Measurements from ENCODE around the gene PPL.

Gene PPL, protein sequence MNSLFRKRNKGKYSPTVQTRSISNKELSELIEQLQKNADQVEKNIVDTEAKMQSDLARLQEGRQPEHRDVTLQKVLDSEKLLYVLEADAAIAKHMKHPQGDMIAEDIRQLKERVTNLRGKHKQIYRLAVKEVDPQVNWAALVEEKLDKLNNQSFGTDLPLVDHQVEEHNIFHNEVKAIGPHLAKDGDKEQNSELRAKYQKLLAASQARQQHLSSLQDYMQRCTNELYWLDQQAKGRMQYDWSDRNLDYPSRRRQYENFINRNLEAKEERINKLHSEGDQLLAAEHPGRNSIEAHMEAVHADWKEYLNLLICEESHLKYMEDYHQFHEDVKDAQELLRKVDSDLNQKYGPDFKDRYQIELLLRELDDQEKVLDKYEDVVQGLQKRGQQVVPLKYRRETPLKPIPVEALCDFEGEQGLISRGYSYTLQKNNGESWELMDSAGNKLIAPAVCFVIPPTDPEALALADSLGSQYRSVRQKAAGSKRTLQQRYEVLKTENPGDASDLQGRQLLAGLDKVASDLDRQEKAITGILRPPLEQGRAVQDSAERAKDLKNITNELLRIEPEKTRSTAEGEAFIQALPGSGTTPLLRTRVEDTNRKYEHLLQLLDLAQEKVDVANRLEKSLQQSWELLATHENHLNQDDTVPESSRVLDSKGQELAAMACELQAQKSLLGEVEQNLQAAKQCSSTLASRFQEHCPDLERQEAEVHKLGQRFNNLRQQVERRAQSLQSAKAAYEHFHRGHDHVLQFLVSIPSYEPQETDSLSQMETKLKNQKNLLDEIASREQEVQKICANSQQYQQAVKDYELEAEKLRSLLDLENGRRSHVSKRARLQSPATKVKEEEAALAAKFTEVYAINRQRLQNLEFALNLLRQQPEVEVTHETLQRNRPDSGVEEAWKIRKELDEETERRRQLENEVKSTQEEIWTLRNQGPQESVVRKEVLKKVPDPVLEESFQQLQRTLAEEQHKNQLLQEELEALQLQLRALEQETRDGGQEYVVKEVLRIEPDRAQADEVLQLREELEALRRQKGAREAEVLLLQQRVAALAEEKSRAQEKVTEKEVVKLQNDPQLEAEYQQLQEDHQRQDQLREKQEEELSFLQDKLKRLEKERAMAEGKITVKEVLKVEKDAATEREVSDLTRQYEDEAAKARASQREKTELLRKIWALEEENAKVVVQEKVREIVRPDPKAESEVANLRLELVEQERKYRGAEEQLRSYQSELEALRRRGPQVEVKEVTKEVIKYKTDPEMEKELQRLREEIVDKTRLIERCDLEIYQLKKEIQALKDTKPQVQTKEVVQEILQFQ (N-terminal part only)

GRCh38 chr16:4936991-4937781 is at the start of gene PPL:
TSS of gene PPL (minus strand) at chr16:4937148. CDS start at chr16:4937045, 103 bp downstream.
- Histone ChIP-seq H3K9me3 (ENCODE audit: control insufficient read depth, low read length) (no peaks in the 10 kb centered on the region), H3K9ac (ENCODE audit: low read length) (peak within 1 kb of the TSS; percentile 87), H3K36me3 (ENCODE audit: control insufficient read depth, insufficient read depth, low read length, severe bottlenecking) (no peaks in the 10 kb centered on the region), H3K4me3 (ENCODE audit: low read length) (peak within 1 kb of the TSS; percentile 84), H3K27me3 (replicated peaks; ENCODE audit: control insufficient read depth, insufficient read depth, low read length) (peaks cover 6% of the 10 kb centered on the region), H3K4me1 (ENCODE audit: control insufficient read depth, insufficient read depth, low read length) (peaks cover 32% of the 10 kb centered on the region)
- DNase-seq (ENCODE audit: low read depth) = no peak

DNA sequence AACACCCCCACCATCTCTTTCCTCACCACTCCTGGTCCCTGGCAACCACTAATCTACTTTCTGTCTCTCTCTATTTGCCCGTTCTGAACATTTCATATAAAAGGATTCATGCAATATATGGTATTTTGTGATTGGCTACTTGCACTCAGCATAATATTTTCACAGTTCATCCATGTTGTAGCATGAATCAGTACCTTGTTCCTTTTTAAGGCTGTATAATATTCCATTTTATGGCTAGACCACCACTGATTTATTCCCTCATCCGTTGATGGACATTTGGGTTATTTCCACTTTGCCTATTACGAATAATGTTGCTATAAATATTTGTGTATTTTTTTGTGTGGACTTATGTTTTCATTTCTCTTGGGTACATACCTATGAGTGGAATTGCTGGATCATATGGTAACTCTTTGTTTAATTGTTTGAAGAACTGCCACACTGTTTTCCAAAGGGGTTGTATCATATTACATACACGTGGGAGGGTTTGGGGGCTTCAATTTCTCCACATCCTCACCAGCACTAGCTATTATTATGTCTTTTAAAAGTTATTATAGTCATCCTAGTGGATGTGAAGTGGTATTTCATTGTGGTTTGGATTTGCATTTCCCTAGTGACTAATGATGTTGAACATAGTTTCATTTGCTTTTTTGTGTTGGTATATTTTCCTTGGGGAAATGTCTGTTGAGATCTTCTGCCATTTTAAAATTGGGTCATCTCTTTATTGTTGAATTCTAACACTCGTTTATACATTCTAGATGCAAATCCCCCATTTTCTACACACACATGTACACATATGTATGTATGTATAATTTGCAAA is 47.4 kb upstream of the PPL start:
- H3K4me3 ChIP-seq (ENCODE audit: low read length) = no peak overlapping the region
- no peak overlapping the region for H3K9ac ChIP-seq (ENCODE audit: low read length)
- no peaks in the 10 kb centered on the region for H3K4me1 ChIP-seq (ENCODE audit: control insufficient read depth, insufficient read depth, low read length)
- no peaks in the 10 kb centered on the region for H3K36me3 ChIP-seq (ENCODE audit: control insufficient read depth, insufficient read depth, low read length, severe bottlenecking)
- peaks cover 41% of the 10 kb centered on the region for H3K27me3 ChIP-seq (replicated peaks; ENCODE audit: control insufficient read depth, insufficient read depth, low read length)
- DNase-seq (ENCODE audit: low read depth) = no peak
- peaks cover 16% of the 10 kb centered on the region for H3K9me3 ChIP-seq (ENCODE audit: control insufficient read depth, low read length)

GRCh38 chr16:4982056-4982867 is 45.3 kb upstream of the PPL start:
- no peak overlapping the region for H3K9ac ChIP-seq (ENCODE audit: low read length)
- H3K27me3 ChIP-seq (replicated peaks; ENCODE audit: control insufficient read depth, insufficient read depth, low read length) = peaks cover 34% of the 10 kb centered on the region
- peaks cover 16% of the 10 kb centered on the region for H3K9me3 ChIP-seq (ENCODE audit: control insufficient read depth, low read length)
- no peaks in the 10 kb centered on the region for H3K4me1 ChIP-seq (ENCODE audit: control insufficient read depth, insufficient read depth, low read length)
- no peaks in the 10 kb centered on the region for H3K36me3 ChIP-seq (ENCODE audit: control insufficient read depth, insufficient read depth, low read length, severe bottlenecking)
- DNase-seq (ENCODE audit: low read depth) = no peak
- H3K4me3 ChIP-seq (ENCODE audit: low read length) = no peak overlapping the region

DNA sequence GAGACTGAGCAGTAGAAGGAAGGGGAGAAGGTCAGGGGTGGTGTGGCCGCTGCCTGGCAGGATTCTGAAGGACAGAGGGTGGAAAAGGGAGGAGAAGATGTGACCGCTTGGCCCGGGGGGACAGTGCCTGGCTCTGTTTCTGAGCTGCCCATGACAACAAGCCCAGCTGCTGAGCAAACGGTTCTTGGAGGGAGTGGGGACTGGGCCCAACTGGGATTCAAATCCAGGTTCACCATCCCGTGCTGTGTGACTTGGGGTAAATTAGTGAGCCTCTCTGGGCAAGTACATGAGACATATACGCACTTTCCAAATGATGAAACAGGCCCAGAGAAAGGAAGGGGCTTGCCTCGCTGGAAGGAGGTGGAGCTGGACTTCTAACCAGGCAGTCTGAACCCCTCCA is 44.5 kb upstream of the PPL start:
- H3K9ac ChIP-seq (ENCODE audit: low read length) = no peak overlapping the region
- H3K4me1 ChIP-seq (ENCODE audit: control insufficient read depth, insufficient read depth, low read length) = no peaks in the 10 kb centered on the region
- peaks cover 26% of the 10 kb centered on the region for H3K27me3 ChIP-seq (replicated peaks; ENCODE audit: control insufficient read depth, insufficient read depth, low read length)
- H3K36me3 ChIP-seq (ENCODE audit: control insufficient read depth, insufficient read depth, low read length, severe bottlenecking) = no peaks in the 10 kb centered on the region
- DNase-seq (ENCODE audit: low read depth) = no peak
- no peak overlapping the region for H3K4me3 ChIP-seq (ENCODE audit: low read length)
- H3K9me3 ChIP-seq (ENCODE audit: control insufficient read depth, low read length) = peaks cover 9% of the 10 kb centered on the region

DNA sequence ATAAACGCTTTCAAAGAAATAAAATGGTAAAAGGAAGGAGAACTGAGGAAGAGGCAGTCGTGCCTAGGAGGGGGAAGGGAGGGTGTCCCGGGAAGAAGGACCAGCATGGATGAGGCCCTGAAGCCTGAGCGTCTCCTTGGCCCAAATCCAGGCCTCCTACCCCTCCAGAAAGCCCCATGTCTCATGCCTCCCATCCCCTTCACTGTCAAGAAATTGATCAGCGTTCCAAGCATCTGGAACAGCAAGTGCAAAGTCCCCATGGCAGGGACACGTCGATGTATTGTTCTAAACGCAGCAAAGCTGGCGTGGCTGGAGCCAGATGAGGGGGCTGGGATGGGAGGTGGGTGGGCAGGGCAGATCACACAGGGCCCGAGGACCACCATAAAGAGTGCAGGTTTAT is 43.7 kb upstream of the PPL start:
- no peak for DNase-seq (ENCODE audit: low read depth)
- H3K9me3 ChIP-seq (ENCODE audit: control insufficient read depth, low read length) = peaks cover 5% of the 10 kb centered on the region
- no peaks in the 10 kb centered on the region for H3K4me1 ChIP-seq (ENCODE audit: control insufficient read depth, insufficient read depth, low read length)
- H3K9ac ChIP-seq (ENCODE audit: low read length) = no peak overlapping the region
- no peaks in the 10 kb centered on the region for H3K36me3 ChIP-seq (ENCODE audit: control insufficient read depth, insufficient read depth, low read length, severe bottlenecking)
- peaks cover 24% of the 10 kb centered on the region for H3K27me3 ChIP-seq (replicated peaks; ENCODE audit: control insufficient read depth, insufficient read depth, low read length)
- H3K4me3 ChIP-seq (ENCODE audit: low read length) = no peak overlapping the region

DNA sequence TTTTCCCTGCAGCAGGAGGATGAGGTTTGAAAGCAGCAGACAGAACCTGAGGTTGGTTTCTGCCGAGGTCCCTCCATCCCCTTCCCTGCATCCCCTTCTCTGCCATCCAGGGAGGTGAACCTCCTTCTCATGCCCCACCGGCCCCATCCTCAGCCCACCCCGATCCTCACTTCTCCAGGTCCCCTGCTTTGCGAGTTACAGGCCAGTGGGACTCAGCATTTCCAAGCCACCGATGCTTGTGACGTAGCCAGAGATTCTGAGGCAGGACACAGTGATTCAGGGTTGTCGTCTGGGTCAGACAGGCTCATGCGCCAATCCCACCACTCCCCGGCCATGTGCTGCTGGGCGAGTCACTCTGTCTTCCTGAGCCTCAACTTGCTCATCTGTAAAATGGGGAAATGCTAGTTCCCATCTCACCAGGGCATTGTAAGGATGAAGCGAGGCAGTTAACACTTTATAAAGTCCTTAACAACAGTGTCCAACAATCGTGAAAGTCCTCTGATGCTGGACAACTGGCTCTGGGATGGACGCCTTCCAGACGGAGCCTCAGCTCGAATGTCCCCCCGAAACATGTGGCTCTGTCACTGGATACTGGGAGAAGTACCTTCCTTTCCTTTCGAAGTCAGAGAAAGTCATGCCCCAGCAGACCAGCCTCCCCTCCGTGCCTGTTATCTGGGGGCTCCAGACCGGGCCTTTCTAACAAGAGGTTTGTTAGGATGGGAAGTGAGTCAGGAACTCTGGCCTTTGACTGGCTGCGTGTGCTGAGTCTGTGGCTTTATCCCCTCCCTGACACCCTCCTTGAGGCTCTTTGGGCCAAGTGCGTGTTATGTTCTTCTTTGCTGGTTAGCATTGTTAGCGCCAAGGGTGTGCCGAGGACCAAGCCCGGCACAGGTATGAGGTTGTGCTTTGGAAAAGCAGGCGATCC is 43.0 kb upstream of the PPL start:
- peaks cover 24% of the 10 kb centered on the region for H3K27me3 ChIP-seq (replicated peaks; ENCODE audit: control insufficient read depth, insufficient read depth, low read length)
- H3K4me1 ChIP-seq (ENCODE audit: control insufficient read depth, insufficient read depth, low read length) = no peaks in the 10 kb centered on the region
- no peak overlapping the region for H3K9ac ChIP-seq (ENCODE audit: low read length)
- peaks cover 5% of the 10 kb centered on the region for H3K9me3 ChIP-seq (ENCODE audit: control insufficient read depth, low read length)
- DNase-seq (ENCODE audit: low read depth) = no peak
- H3K36me3 ChIP-seq (ENCODE audit: control insufficient read depth, insufficient read depth, low read length, severe bottlenecking) = no peaks in the 10 kb centered on the region
- H3K4me3 ChIP-seq (ENCODE audit: low read length) = no peak overlapping the region

DNA sequence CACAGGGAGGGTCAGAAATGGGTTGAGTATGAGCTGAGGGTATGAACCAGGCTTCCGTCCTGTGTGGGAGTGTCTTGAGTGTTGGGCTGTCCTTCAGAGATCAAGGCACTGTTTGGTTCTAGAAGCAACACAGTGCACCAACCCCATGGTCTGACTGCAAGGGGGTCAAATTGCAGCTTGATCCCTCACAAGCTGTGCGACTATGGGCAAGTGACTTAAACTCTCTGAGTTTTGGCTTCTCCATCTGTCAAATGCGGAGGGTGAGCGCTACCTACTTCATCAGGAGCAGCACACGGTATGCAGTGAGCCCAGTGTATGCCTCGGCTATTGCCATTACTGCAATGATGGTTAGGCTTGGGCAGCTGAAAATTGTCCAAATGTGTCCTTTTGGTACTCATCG is 42.2 kb upstream of the PPL start:
- Histone ChIP-seq H3K9me3 (ENCODE audit: control insufficient read depth, low read length) (peaks cover 3% of the 10 kb centered on the region), H3K4me3 (ENCODE audit: low read length) (no peak overlapping the region), H3K36me3 (ENCODE audit: control insufficient read depth, insufficient read depth, low read length, severe bottlenecking) (no peaks in the 10 kb centered on the region), H3K27me3 (replicated peaks; ENCODE audit: control insufficient read depth, insufficient read depth, low read length) (peaks cover 24% of the 10 kb centered on the region), H3K9ac (ENCODE audit: low read length) (no peak overlapping the region), H3K4me1 (ENCODE audit: control insufficient read depth, insufficient read depth, low read length) (no peaks in the 10 kb centered on the region)
- no peak for DNase-seq (ENCODE audit: low read depth)

GRCh38 chr16:4976611-4977145 is 39.7 kb upstream of the PPL start:
- Histone ChIP-seq H3K36me3 (ENCODE audit: control insufficient read depth, insufficient read depth, low read length, severe bottlenecking) (no peaks in the 10 kb centered on the region), H3K4me1 (ENCODE audit: control insufficient read depth, insufficient read depth, low read length) (no peaks in the 10 kb centered on the region), H3K27me3 (replicated peaks; ENCODE audit: control insufficient read depth, insufficient read depth, low read length) (peaks cover 22% of the 10 kb centered on the region), H3K4me3 (ENCODE audit: low read length) (no peak overlapping the region), H3K9me3 (ENCODE audit: control insufficient read depth, low read length) (no peaks in the 10 kb centered on the region), H3K9ac (ENCODE audit: low read length) (no peak overlapping the region)
- DNase-seq (ENCODE audit: low read depth) = no peak
